Measurements from ENCODE around the gene DHRSX. TPM values are rescaled to one million over a fixed set of nuclear protein-coding genes. Genes with fewer than 3 reads are reported as not detected.

DHRSX gene
- polyA plus RNA-seq, 2 of the 4 experiments (the other 2 are of a cell fraction) = 32.1 to 56.3 TPM

DNA sequence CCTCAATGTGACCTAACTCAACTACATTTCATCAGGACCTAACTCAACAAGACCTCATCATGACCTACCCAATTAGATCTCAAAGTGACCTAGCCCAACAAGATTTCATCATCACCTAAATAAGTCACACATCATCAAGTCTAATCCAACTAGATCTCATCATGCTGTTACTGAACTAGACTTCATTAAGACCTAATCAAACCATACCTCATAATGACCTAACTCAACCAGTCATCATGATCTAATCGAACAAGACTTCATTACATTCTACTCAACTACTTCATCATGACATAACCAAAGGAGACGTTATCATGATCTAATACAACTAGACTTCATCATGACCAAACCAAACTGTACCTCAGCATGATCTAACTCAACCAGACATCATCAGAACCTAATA is 82.8 kb downstream of the DHRSX start:
- Histone ChIP-seq H3K4me1 (no peaks in the 10 kb centered on the region), H3K27ac (no peak overlapping the region), H3K9me3 (no peaks in the 10 kb centered on the region), H3K4me2 (no peak overlapping the region), H3K4me3 (no peak overlapping the region)
- FAIRE-seq = peak; percentile 23
- no peak for ATAC-seq
- no peak for TF ChIP-seq NFE2L2 (conservative IDR thresholded peaks at IDR 0.05; ENCODE audit: low read length)
- TF ChIP-seq, protein P1, sequence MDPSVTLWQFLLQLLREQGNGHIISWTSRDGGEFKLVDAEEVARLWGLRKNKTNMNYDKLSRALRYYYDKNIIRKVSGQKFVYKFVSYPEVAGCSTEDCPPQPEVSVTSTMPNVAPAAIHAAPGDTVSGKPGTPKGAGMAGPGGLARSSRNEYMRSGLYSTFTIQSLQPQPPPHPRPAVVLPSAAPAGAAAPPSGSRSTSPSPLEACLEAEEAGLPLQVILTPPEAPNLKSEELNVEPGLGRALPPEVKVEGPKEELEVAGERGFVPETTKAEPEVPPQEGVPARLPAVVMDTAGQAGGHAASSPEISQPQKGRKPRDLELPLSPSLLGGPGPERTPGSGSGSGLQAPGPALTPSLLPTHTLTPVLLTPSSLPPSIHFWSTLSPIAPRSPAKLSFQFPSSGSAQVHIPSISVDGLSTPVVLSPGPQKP (IDR thresholded peaks at IDR 0.05; ENCODE audit: low read depth, low read length) = no peak
- no peak for TF ChIP-seq HEYL (CRISPR knock-in tag; IDR thresholded peaks at IDR 0.05)
- TF ChIP-seq MAZ (IDR thresholded peaks at IDR 0.05; ENCODE audit: borderline replicate concordance, low read depth, low read length) = no peak
- TF ChIP-seq EHF (CRISPR knock-in tag; IDR thresholded peaks at IDR 0.05) = no peak
- TF ChIP-seq FOSB (CRISPR knock-in tag; IDR thresholded peaks at IDR 0.05) = no peak
- TF ChIP-seq, protein P2, sequence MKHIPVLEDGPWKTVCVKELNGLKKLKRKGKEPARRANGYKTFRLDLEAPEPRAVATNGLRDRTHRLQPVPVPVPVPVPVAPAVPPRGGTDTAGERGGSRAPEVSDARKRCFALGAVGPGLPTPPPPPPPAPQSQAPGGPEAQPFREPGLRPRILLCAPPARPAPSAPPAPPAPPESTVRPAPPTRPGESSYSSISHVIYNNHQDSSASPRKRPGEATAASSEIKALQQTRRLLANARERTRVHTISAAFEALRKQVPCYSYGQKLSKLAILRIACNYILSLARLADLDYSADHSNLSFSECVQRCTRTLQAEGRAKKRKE (CRISPR knock-in tag; IDR thresholded peaks at IDR 0.05; ENCODE audit: low read depth) = no peak
- TF ChIP-seq, protein P3, sequence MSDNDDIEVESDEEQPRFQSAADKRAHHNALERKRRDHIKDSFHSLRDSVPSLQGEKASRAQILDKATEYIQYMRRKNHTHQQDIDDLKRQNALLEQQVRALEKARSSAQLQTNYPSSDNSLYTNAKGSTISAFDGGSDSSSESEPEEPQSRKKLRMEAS (IDR thresholded peaks at IDR 0.05) = no peak
- TF ChIP-seq, protein P4, sequence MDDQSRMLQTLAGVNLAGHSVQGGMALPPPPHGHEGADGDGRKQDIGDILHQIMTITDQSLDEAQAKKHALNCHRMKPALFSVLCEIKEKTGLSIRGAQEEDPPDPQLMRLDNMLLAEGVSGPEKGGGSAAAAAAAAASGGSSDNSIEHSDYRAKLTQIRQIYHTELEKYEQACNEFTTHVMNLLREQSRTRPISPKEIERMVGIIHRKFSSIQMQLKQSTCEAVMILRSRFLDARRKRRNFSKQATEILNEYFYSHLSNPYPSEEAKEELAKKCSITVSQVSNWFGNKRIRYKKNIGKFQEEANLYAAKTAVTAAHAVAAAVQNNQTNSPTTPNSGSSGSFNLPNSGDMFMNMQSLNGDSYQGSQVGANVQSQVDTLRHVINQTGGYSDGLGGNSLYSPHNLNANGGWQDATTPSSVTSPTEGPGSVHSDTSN (IDR thresholded peaks at IDR 0.05) = no peak
- no peak for TF ChIP-seq RFX5 (IDR thresholded peaks at IDR 0.05)
- TF ChIP-seq KDM1A (IDR thresholded peaks at IDR 0.05; ENCODE audit: low read depth) = no peak
- TF ChIP-seq GATA3 (IDR thresholded peaks at IDR 0.05; ENCODE audit: borderline replicate concordance) = no peak
- no peak for TF ChIP-seq FOSL2 (IDR thresholded peaks at IDR 0.05)
- no peak for TF ChIP-seq FOSL2 (CRISPR knock-in tag; IDR thresholded peaks at IDR 0.05)
- no peak for TF ChIP-seq JUNB (IDR thresholded peaks at IDR 0.05)
- no peak for TF ChIP-seq CHD2 (IDR thresholded peaks at IDR 0.05; ENCODE audit: low read length, partially characterized antibody)
- no peak for TF ChIP-seq NR3C1 (IDR thresholded peaks at IDR 0.05)
- TF ChIP-seq EP300 (IDR thresholded peaks at IDR 0.05) = no peak
- 94% methylated on average over 2 of the region's 2 CpGs for WGBS (ENCODE audit: missing lambda C conversion rate)
- ChIA-PET POLR2A (no interaction called here), CTCF (no interaction called here)
- DNase-seq (ENCODE audit: low read depth in 1 of 2, low spot score in 1 of 2) = no peak

DNA sequence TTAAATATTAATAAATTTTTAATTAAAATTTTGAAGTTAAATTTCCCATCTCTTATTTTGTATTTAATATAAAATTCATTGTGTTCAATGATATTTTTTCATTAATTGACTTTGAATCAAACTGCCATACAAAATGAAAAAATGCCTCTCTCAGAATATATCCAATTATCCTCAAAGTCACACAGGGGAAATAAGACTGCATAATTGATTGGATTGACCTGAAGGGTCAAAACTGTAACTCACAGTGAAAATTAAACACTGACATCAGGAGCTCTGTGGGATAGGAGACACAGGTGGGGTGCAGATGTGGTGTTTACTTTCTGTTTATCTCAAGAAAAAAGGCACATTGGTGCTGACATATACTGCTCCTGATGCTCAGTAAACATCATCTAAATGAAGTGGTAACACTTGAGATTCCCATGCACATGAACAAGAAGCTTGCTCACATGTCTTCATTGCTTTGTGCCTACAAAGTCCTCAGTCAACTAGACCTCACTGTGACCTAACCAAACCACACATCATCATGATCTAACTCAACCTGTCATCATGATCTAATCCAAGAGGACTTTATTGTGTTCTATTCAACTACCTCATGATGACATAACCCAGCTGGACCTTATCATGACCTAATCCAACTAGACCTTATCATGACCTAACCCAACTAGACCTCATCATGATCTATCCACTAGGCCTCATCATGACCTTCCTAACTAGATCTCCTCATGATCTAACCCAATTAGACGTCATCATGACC is 83.7 kb downstream of the DHRSX start:
- 92% methylated on average over 1 of the region's 1 CpG for WGBS (ENCODE audit: missing lambda C conversion rate)

More for the DNA sequence above, 83.7 kb downstream of the DHRSX start:
- TF ChIP-seq SREBF2 (IDR thresholded peaks at IDR 0.05) (no peak), FOSB (CRISPR knock-in tag; IDR thresholded peaks at IDR 0.05) (no peak), HOXB5 (CRISPR knock-in tag; IDR thresholded peaks at IDR 0.05) (no peak), ZNF302 (CRISPR knock-in tag; IDR thresholded peaks at IDR 0.05) (no peak), TP53 (CRISPR knock-in tag; IDR thresholded peaks at IDR 0.05) (no peak)
- TF ChIP-seq, protein P5, sequence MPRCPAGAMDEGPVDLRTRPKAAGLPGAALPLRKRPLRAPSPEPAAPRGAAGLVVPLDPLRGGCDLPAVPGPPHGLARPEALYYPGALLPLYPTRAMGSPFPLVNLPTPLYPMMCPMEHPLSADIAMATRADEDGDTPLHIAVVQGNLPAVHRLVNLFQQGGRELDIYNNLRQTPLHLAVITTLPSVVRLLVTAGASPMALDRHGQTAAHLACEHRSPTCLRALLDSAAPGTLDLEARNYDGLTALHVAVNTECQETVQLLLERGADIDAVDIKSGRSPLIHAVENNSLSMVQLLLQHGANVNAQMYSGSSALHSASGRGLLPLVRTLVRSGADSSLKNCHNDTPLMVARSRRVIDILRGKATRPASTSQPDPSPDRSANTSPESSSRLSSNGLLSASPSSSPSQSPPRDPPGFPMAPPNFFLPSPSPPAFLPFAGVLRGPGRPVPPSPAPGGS (IDR thresholded peaks at IDR 0.05) = no peak
- Histone ChIP-seq H3K4me1 (no peaks in the 10 kb centered on the region), H3K4me3 (no peak overlapping the region), H3K27ac (no peak overlapping the region), H3K9me3 (no peaks in the 10 kb centered on the region), H3K4me2 (no peak overlapping the region)
- ChIA-PET POLR2A (no interaction called here), CTCF (no interaction called here)
- no peak for ATAC-seq
- peak; percentile 63 for FAIRE-seq
- DNase-seq (ENCODE audit: low read depth in 1 of 2, low spot score in 1 of 2) = no peak

Data from A549 (cell line).